ENCODE data around the gene CIB2. TPM values are rescaled to one million over a fixed set of nuclear protein-coding genes. Genes with fewer than 3 reads are reported as not detected.

CIB2 gene
- total RNA-seq, 1 experiment from 2014 or later: 43.2 TPM

DNA sequence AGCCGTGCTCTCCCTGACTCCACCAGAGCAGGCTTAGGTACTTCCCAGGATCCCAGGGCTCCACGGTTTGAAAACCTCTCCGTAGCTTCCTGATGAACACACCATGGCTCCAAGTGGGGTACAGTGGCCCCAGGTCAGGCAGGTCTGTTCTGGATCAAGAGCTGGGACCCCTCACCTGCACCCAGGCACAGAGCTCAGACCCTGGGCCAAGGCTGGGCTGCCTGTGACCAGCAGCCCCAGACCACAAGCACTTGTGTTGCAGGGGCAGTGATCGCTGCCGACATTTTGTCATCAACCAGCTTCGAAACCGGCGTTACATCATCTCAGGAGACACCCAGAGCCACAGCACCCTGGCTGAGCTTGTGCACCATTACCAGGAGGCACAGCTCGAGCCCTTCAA lies 33.6 kb downstream of the CIB2 start:
- Histone ChIP-seq H3K4me1 (ENCODE audit: insufficient read depth, low read length) (no peaks in the 10 kb centered on the region), H2BK5ac (ENCODE audit: insufficient read length, low read length) (no peak overlapping the region), H2BK20ac (ENCODE audit: low read depth, low read length, poor library complexity, severe bottlenecking) (no peak overlapping the region), H3K27me3 (ENCODE audit: insufficient read depth, low read length) (no peaks in the 10 kb centered on the region; the same call in 1 of the 2 replicates), H3K4me2 (ENCODE audit: insufficient read depth, insufficient read length, low read length) (no peak overlapping the region), H3K79me2 (ENCODE audit: insufficient read depth, low read length) (no peaks in the 10 kb centered on the region), H4K20me1 (ENCODE audit: control insufficient read depth, insufficient read depth, insufficient read length) (no peaks in the 10 kb centered on the region), H4K91ac (ENCODE audit: insufficient read length, low read depth, low read length) (no peak overlapping the region), H3K9me3 (ENCODE audit: control insufficient read depth, low read depth, low read length) (no peaks in the 10 kb centered on the region), H2AFZ (ENCODE audit: low read length) (no peak overlapping the region), H2AK5ac (ENCODE audit: insufficient read length, low read length) (no peak overlapping the region), H3K23me2 (ENCODE audit: insufficient read length, low read depth, low read length, poor library complexity, severe bottlenecking) (no peaks in the 10 kb centered on the region), H3T11ph (ENCODE audit: low read length) (no peak overlapping the region), H4K8ac (replicated peaks; ENCODE audit: insufficient read length, low read depth, low read length) (no peak overlapping the region), H2BK15ac (ENCODE audit: low read depth, low read length) (no peak overlapping the region), H3K14ac (ENCODE audit: insufficient read depth, low read length) (no peak overlapping the region), H4K5ac (ENCODE audit: insufficient read length, low read depth, low read length) (no peak overlapping the region), H3K18ac (ENCODE audit: insufficient read length, low read depth, low read length) (no peak overlapping the region), H2BK120ac (ENCODE audit: low read depth, low read length, poor library complexity, severe bottlenecking) (no peak overlapping the region), H3K79me1 (ENCODE audit: insufficient read depth, low read depth, low read length, poor library complexity, severe bottlenecking) (no peaks in the 10 kb centered on the region), H3K9ac (ENCODE audit: extremely low read depth, insufficient read length, low read length) (no peak overlapping the region), H3K23ac (ENCODE audit: insufficient read length, low read depth, low read length) (no peak overlapping the region), H2BK12ac (ENCODE audit: insufficient read length, low read depth, low read length) (no peak overlapping the region), H3K56ac (ENCODE audit: insufficient read length, low read depth, low read length) (no peak overlapping the region), H3K27ac (ENCODE audit: insufficient read length, low read depth, low read length) (no peak overlapping the region), H3K4ac (ENCODE audit: low read depth, low read length) (no peak overlapping the region)
- Mint-ChIP-seq H3K4me3 (no peak overlapping the region), H3K27me3 (ENCODE audit: low read depth) (peaks cover 28% of the 10 kb centered on the region), H3K9me3 (no peaks in the 10 kb centered on the region), H3K36me3 (ENCODE audit: insufficient read depth in 1 of 3, low read depth in 3 of 3) (no peaks in the 10 kb centered on the region), H3K4me1 (no peaks in the 10 kb centered on the region), H3K27ac (no peak overlapping the region)
- no peak for DNase-seq
- WGBS (ENCODE audit: extremely low coverage, insufficient read length, low lambda C conversion rate): no CpG with 5 or more reads among the region's 9 CpGs
- TF ChIP-seq, protein P1, sequence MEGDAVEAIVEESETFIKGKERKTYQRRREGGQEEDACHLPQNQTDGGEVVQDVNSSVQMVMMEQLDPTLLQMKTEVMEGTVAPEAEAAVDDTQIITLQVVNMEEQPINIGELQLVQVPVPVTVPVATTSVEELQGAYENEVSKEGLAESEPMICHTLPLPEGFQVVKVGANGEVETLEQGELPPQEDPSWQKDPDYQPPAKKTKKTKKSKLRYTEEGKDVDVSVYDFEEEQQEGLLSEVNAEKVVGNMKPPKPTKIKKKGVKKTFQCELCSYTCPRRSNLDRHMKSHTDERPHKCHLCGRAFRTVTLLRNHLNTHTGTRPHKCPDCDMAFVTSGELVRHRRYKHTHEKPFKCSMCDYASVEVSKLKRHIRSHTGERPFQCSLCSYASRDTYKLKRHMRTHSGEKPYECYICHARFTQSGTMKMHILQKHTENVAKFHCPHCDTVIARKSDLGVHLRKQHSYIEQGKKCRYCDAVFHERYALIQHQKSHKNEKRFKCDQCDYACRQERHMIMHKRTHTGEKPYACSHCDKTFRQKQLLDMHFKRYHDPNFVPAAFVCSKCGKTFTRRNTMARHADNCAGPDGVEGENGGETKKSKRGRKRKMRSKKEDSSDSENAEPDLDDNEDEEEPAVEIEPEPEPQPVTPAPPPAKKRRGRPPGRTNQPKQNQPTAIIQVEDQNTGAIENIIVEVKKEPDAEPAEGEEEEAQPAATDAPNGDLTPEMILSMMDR (conservative IDR thresholded peaks at IDR 0.05): no peak
